ENCODE results near the gene TEK.

TEK gene

DNA sequence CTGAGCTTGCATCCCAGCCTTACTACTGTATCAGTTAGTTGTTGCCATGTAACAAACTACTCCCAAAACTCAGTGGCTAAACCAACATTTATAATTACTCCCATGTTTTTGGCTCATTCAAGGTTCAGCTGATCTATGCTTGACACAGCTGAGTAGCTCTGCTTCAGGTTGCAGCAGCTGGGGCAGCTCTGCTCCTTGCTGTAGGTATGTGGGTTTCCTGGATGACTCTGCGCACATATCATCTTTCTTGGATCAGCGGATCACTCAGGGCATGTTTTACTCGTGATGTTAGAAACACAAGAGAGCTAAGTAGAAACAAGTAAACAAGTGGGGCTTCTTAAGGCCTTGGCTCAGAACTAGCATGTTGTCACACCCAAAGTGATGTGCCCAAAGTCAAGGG lies 15.1 kb downstream of the TEK start:
- DNase-seq (ENCODE audit: low read depth), result no peak

DNA sequence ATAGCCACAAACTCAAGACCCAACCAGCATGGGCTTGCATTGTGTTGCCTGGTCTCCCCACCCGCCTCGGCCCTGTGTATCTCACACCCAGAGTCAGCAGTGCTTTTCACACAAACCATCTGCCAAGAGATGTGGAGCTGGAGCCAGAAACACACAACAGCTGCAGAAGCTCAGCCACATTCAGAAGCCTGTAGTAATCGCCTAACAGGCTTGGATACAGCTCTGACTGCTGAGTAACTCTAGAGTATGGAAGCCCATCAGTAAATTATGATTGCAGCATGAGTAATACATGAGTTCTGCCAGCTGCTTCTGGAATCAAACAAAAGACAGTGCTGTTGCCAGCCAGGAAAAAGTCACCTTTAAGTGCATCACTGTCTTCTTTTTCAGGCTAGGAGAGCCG lies 16.0 kb downstream of the TEK start:
- no peak for DNase-seq (ENCODE audit: low read depth)

DNA sequence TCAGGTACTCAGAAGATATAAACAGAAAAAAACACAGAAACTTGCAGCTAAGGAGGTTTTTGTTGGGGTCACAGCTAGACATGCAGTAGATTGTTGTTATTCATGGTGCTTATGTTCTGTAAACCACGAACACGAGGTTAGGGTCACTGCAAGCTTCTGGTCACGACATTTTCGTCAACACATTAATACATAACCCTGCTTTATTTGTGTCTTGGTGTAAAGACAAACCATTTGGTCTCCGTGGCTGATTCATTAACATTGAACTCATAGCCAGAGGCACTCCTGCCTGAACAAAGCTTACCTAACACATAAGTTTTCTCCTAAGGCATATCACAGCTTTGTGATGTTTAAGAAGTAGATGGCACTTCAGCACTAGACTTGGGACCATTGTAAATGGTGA lies 16.9 kb downstream of the TEK start:
- DNase-seq (ENCODE audit: low read depth), result no peak

DNA sequence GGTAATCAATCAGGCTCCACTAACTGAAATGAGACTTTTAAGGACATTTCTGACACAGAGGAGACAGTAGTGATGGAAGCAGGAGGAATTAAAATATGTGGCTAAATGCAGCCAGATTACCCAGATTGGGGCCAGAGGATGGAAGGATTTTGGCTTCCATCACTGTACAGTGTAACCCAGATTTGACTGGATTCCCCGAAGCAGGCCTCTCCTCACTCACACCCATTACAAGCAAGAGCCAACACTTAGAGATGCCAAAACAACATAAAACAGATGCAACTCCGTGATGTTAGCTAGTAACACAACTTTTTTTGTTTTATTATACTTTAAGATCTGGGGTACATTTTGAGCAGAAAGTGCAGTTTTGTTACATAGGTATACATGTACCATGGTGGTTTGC lies 17.6 kb downstream of the TEK start:
- DNase-seq (ENCODE audit: low read depth), result no peak

DNA sequence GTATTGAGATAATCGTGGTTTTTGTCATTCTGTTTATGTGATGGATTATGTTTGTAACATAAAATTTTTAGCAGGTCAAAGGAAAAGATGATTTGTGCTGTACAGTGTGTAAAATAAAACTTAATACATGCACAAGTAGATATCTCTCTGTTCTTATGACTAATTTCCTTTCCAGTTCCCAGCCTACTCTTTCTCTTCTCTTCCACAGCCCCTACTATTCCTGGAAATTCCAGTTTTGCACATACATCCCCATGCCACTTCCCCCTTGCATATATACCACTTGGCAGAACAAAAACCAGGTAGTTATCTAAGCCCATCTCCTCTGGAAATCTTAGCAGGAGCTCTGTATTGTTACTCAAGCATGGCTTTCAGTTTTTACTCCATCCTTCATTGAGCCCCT lies 20.2 kb downstream of the TEK start:
- no peak for DNase-seq (ENCODE audit: low read depth)

DNA sequence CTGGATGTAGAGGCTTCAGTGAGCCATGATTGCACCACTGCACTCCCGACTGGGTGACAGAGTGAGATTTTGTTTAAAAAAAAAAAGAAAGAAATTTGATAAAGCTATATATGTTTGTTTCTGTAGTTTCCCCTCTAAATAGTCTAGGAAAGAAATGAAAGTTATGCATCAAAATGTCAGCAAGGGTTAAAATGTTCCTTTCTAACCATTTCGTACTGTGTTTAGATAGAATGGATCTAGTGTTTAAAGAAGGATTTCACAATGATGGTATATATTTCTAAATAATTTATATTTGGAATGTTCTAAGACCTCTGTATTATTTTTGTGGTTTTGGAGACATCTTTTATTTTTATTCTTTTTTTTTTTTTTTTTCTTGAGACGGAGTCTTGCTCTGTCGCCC lies 22.7 kb downstream of the TEK start:
- DNase-seq (ENCODE audit: low read depth), result no peak

DNA sequence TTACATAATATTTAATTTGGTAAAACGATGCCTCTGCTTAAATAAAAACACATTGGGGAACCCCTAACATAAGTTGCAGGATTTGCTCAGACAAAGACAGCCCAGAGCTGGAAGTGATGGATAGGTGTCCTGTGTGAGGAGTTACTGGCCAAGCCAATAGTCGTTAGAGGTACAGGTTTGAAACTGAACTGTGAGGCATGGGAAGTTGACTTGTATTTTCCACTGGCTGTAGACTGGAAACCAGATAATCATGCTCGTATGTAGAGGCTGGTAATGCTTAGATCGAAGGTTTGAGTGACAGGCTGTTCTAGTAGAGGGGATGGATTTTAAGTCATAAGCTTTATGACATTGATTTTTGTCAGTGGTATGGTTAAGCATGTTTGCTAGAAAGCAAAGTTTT lies 24.8 kb downstream of the TEK start:
- no peak for DNase-seq (ENCODE audit: low read depth)

DNA sequence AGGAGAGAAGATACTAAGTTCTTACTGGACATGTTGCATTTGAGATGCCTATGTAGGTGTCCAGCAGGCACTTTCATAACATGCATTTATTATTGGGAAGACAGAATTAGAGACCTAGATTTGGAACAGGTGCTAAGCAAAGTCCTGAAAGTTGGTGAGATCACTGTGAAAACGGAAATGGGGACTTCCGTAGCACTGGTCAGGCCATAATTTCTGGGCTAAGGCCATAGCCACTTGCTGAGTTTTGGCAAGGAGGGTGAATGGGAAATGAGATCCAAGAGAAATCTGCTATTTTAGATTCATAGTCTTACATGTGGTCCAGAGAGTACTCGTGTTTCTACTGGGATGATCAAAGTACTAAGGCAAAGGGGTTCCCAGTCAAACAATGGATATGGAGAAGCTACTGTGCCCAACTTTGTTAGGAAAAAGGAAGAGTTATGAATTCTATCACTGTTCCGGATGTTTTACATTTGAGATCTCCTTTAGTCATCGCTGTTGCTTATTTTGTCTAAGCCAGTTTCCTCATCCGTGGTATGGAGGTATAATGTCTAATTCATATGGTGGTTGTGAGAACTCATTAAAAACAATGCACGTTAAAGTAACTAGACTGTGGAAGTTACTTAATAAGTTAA lies 33.4 kb downstream of the TEK start:
- no peak for DNase-seq (ENCODE audit: low read depth)

DNA sequence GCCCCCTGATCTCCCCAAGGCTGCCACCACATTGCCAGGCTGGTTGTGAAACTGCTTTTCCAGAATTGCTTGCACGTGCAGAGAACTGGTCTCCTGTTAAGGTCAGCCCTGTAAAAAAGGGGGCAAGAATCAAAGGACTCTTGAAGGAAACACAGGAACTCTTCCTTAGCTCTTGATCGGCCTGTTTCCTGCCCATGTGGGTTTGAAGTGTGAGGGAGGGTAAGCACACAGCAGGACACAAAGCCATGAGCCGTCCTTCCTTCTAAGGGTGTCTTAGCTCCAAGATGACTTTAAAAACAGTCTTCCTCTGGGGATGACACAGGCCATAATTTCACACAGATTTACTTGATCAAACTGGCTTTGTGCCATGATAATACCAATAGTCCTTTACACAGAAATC lies 36.1 kb downstream of the TEK start:
- no peak for DNase-seq (ENCODE audit: low read depth)

DNA sequence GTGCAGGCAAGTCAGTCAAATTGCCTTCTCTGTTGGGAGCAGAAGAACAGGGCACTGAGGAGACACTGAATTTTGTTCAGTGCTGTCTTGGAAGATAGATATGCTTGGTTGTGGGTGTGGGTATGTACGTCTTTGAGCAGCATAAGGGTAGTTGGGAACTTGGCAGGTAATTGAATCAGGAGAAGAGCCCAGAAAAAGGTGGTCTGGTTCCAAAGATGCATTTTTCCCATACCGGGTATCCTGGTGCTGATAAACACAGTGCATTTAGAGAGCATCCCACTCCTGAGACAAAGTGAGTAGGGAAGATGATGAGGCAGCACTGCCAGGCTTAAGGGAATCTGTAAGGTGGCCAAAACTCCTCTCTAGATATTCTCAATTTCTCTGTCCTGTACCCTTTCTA lies 40.6 kb downstream of the TEK start:
- DNase-seq (ENCODE audit: low read depth), result no peak

DNA sequence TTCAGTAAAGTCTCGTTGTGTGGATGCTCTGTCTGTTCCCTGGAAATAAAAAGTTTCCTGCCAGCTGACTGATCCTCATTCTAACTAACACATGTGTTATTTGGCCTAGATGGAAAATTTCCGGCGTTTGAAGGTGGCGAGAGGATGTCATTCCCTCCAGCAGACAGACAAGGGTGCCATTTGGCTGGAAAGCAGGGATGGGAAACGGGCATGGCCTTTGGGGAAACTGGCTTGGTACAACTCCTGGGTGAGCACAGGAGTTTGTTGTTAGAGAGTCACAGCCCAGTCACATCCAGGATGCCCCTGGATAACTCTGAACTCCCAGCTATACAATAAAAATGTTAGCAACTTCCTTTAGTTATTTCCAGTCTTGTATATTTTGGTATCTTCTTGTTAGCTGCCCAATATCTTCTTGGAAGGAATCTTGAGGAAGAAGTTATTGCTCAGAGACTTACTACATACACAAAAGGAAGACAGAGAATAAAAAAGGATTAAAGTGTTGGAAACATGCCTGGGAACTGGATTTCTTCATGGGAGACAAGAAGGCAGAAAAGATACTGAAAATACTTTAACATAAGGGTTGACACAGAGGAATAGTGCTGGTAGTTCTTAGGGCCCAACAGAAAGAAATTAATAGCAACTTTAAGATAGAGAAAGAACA lies 41.9 kb downstream of the TEK start:
- no peak for DNase-seq (ENCODE audit: low read depth)

DNA sequence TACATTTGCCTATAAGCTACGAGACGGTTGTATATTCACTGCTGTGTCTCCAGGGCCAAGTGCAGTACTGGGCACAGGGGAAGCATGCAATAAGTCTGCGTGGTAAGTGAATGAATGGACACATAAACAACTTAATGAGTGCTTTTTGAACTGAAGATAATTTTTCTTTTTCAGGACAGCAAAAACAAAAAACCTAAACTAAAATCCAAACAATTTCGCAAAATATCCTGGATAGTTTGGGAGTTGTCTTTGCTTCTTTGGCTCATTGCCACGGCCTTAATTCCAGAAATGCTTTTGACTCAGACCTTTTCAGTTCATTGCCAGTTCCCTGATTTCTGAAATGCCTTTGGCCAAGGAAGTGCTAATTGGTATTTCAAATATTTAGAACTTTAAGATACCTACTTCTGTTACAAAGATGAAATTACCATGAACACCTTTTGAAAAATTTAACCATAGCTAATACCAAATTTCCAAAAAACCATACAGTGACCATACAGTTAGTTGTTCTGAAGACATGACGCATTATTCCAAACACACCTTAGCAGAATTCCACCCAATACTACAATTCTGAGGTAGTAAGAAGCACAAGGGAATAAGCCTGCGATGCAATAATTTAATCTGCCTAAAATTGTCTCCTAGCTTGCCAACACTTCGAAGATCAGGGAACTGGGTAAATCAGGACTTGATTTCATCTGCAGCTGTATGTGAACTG lies 42.8 kb downstream of the TEK start:
- DNase-seq (ENCODE audit: low read depth), result no peak

DNA sequence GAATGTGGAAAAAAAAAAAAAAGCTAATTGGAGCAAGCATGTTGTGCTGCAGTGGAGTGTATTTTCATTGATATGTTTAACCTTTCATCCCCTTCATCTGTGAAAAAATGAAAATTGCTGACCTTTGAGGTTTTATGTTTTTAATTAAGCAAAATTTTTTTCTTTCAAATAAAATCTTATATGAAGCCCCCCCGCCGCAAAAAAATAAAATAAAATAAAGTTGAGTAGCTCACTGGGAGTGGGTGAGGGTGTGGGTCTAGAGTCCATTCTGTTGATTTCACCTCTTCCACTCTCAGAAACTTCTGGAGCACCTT lies 43.3 kb downstream of the TEK start:
- no peak for DNase-seq (ENCODE audit: low read depth)

DNA sequence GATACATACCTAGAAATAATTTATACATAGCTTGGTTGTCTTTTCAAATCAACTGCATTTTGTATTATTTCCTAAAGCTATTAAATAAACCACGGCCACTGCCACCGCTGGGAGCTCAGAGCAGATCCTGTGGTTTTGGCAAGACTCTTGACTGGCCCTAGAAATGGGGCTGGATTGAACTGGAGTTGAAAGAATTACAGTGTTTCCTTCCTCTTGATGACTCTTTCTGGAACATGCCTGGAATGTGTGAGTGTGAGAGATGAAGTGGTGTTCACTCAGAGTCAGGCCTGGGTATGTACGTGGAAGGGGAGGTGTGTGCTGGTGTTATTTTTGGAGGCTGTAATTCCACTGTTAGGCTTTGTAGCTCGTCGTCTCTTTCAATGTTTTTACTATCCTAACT lies 45.9 kb downstream of the TEK start:
- no peak for DNase-seq (ENCODE audit: low read depth)

DNA sequence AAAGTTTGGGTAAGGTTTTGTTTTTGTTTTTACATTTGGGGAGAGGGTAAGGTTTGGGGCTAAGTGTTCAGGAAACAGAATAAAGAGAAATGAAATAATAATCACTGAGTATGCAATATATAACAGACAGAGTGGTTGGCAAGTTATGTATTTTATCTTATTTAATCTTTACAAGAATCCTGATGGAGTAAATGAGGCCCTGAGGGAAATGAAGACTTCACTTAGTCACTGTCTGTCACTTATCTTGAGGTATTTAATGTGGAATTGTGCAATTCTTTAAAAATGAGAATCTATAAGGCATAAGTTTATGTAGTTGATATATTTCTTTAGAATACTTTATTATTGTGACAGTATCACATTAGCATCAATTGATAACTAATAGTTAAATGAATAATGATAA lies 48.1 kb downstream of the TEK start:
- DNase-seq (ENCODE audit: low read depth), result no peak

DNA sequence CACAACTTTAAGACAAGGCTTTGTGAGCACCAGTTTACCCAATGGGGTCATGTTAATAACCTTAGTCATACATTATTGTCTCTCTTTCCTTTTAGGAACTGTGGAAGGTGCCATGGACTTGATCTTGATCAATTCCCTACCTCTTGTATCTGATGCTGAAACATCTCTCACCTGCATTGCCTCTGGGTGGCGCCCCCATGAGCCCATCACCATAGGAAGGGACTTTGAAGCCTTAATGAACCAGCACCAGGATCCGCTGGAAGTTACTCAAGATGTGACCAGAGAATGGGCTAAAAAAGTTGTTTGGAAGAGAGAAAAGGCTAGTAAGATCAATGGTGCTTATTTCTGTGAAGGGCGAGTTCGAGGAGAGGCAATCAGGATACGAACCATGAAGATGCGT lies 48.7 kb downstream of the TEK start:
- no peak for DNase-seq (ENCODE audit: low read depth)

DNA sequence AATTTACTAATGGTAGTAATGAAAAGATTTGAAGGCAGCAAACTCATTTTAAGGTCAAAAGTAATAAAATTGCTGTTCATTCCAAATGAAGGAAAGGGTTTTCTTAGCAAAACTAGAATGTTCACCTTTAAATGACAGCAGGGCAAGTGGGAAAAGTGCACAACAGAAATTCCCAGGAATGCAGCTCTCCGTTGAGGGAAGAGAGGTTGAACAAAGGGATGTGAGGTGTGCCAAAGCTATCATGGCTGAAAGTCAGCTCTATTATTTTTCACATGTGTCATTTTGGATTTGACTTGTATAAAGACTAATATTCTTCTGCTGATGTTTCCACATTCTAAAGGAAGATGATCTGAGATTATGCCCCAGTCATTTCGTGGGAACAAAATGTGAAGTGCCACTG lies 51.6 kb downstream of the TEK start:
- no peak for DNase-seq (ENCODE audit: low read depth)

DNA sequence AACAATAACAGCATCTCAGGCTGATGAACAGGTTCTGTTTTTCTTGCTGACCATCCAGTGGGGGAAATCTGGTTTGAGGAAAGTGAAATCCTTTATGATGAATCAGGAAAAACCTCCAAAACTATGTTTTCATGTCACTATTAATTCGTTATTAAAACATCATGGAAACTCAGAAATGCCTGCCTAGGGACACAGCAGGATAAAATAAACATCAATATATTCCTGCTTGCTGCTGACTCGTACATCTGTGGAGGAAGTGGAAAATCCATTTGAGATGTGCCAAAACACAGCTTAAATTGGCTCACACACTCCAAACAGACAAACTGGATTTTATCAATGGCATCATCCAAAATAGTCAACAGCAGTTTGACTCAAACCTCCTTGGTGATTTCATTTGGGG lies 53.0 kb downstream of the TEK start:
- no peak for DNase-seq (ENCODE audit: low read depth)

DNA sequence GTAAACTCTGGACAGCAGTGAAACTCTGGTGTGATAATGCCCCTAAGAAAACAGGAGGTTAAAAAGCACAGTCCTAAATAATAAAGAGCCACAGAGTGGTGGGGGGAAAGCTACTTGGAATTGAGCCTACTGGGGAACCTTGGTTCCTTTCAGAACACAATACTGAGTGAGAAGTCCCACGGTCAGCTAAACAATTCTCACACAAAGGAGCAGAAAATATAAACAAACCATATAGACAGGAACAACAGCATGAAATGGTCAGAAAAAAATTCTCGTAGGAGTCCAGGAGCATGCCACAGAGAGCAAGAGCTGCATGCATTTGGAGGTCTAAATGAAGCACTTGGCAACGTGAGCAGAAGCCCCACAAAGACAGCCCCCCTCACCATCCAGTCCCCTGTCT lies 56.0 kb downstream of the TEK start:
- no peak for DNase-seq (ENCODE audit: low read depth)

DNA sequence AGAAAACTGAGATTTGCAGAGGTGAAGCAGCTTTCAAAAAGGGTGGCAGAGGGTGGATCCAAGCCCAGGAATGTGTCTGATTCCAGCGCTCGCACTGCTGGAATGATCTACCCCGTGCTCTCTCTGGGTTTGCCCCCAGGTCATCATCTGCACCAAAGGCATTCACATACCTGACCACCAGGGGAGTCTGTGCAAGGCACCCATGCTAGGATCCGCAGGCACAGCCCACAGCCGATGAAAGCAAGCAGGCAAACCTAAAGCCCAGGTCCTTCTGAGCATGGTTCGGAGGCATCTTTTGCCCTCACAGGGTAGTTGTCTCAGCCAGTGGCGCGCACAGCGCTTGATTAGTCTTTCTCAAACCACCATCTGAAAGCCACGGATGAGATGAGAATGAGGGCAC lies 56.6 kb downstream of the TEK start:
- no peak for DNase-seq (ENCODE audit: low read depth)

DNA sequence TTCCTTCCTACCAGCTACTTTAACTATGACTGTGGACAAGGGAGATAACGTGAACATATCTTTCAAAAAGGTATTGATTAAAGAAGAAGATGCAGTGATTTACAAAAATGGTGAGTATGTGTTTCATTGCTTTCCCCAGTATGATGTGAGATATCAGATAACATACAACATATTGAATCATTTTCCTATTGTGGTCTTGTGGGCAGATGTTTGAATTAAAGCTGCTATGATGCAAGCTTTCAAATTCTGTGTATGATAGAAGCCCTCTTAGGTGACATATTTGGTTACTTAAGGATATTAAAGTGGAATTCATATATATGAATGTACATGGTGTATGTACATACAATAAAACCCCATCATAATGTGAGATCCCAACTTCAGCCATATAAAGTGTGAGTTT lies 59.5 kb downstream of the TEK start:
- DNase-seq (ENCODE audit: low read depth), result no peak

DNA sequence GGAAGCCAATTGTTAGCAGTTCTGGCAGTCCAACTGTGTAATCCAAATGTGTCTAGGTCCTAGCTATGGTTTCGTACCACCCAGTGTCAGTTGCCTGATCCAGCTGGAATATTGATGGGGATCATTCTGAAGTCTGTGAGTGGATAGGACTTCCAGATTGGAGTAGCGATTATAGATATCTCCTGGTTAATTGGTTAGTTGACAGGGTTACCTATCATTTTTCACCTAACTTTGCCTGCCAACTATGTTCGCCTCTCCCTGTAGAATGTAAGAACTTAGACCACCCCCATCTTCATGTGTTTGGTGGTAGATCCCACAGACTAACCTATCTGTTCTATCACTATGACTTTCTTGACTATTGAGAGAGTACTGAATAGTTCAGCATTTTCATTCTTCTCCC lies 59.9 kb downstream of the TEK start:
- DNase-seq (ENCODE audit: low read depth), result no peak

DNA sequence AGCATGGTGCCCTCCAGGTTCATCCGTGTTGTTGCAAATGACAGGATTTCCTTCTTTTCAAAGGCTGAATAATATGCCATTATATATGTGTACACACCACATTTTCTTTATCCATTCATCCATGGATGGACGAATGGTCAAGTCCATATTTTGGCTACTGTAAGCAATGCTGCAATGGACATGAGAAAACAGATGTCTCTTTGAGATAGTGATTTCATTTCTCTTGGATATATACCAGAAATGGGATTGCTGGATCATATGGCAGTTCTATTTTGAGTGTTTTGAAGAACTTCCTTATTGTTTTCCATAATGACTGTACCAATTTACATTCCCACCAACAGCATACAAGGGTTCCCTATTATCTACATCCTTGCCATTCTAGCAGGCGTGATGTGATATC lies 67.9 kb downstream of the TEK start:
- DNase-seq (ENCODE audit: low read depth), result no peak

DNA sequence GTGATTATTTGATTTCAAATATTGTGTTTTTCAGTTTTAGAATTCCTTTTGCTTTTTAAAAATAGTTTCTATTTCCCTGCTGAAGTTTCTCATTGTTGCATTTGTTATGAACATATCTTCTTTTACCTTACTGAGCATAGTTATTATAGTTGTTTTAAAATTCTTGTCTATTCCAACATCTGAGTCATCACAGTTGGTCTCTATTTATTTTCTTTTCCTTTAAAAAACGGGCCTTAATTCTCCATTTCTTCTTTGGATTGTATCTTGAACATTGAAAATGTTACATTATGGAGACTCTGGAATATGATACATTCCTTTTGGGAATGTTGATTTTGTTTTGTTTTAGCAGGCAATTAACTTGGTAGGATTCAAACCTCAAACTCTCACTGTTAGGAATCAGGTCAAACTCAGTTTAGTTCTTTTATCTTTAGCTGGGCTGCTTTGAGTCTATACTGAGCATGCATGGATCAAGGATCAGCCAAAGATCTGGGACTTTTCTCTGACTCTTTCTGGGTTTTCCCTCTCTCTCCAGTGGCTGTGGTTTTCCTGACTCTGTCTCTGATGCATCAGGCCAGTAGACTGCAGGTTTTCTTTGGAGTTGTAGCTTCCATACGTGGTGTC lies 70.3 kb downstream of the TEK start:
- DNase-seq (ENCODE audit: low read depth), result no peak

Measured in activated T-cell treated with anti-CD3 and anti-CD28 coated beads for 24 hours (primary cell).